NT2/D1 (cell line): Measurements from ENCODE around the gene TNS3.

Source experiments
- DNase-seq: peaks from one replicate; pipeline ENCODE4 v3.0.0-alpha.2; 2011; ENCODE audit warnings: low read depth, low spot score
- H3K27me3 ChIP-seq: 2 replicates; pipeline ENCODE4 v1.6.0; 2011; ENCODE audit warnings: mild to moderate bottlenecking; ENCODE audit not compliant: insufficient read length, insufficient read depth
- H3K36me3 ChIP-seq: 2 replicates; pipeline ENCODE4 v1.6.1; 2011; ENCODE audit warnings: mild to moderate bottlenecking, low read length, mixed read lengths; ENCODE audit not compliant: insufficient read depth, insufficient read length
- H3K4me1 ChIP-seq: 2 replicates; pipeline ENCODE4 v1.5.1; 2011; ENCODE audit not compliant: insufficient read depth, insufficient read length
- H3K4me3 ChIP-seq: 2 replicates; pipeline ENCODE4 v1.5.1; 2011; ENCODE audit warnings: low read depth; ENCODE audit not compliant: insufficient read length
- H3K9ac ChIP-seq: 2 replicates; pipeline ENCODE4 v1.6.0; 2011; ENCODE audit warnings: low read depth; ENCODE audit not compliant: insufficient read length
- H3K9me3 ChIP-seq: 2 replicates; pipeline ENCODE4 v1.5.1; 2011; ENCODE audit warnings: mild to moderate bottlenecking, low read length; ENCODE audit not compliant: insufficient read depth
- SUZ12 ChIP-seq: IDR thresholded peaks from 2 replicates; pipeline ENCODE4 v1.6.1; 2011; ENCODE audit not compliant: insufficient read length, insufficient read depth; ENCODE audit errors: extremely low read depth
- YY1 ChIP-seq: IDR thresholded peaks from 2 replicates; pipeline ENCODE4 v1.6.1; 2011; ENCODE audit not compliant: insufficient read length, insufficient read depth
- ZNF274 ChIP-seq: IDR thresholded peaks from 2 replicates; pipeline ENCODE4 v1.6.1; 2011; ENCODE audit warnings: mild to moderate bottlenecking, low read depth, low read length

Gene TNS3

GRCh38 chr7:47232751-47233412, 349.0 kb downstream of the TNS3 start:
- no peaks in the 10 kb centered on the region for H3K36me3 ChIP-seq
- H3K4me1 ChIP-seq = no peaks in the 10 kb centered on the region
- no peaks in the 10 kb centered on the region for H3K27me3 ChIP-seq
- no peak for DNase-seq
- no peak overlapping the region for H3K4me3 ChIP-seq
- no peak overlapping the region for H3K9ac ChIP-seq
- no peaks in the 10 kb centered on the region for H3K9me3 ChIP-seq
- TF ChIP-seq YY1 = no peak
- no peak for TF ChIP-seq SUZ12
- TF ChIP-seq ZNF274 = no peak

- H3K9me3 ChIP-seq = no peaks in the 10 kb centered on the region
- no peak overlapping the region for H3K9ac ChIP-seq
- no peak for DNase-seq
- no peak overlapping the region for H3K4me3 ChIP-seq
- H3K36me3 ChIP-seq = no peaks in the 10 kb centered on the region
- TF ChIP-seq ZNF274 = no peak
- TF ChIP-seq SUZ12 = no peak
- no peak for TF ChIP-seq YY1
- H3K27me3 ChIP-seq = no peaks in the 10 kb centered on the region
- H3K4me1 ChIP-seq = peaks cover 2% of the 10 kb centered on the region
These were observed 350.3 kb downstream of the TNS3 start for GRCh38 chr7:47231627-47232026.

- H3K9ac ChIP-seq = no peak overlapping the region
- peaks cover 2% of the 10 kb centered on the region for H3K4me1 ChIP-seq
- no peak for TF ChIP-seq SUZ12
- no peak for TF ChIP-seq ZNF274
- TF ChIP-seq YY1 = no peak
- no peaks in the 10 kb centered on the region for H3K9me3 ChIP-seq
- H3K27me3 ChIP-seq = no peaks in the 10 kb centered on the region
- no peak overlapping the region for H3K4me3 ChIP-seq
- no peaks in the 10 kb centered on the region for H3K36me3 ChIP-seq
- DNase-seq = no peak
These were observed 350.9 kb downstream of the TNS3 start for GRCh38 chr7:47231032-47231431.

GRCh38 chr7:47228386-47229014, 353.4 kb downstream of the TNS3 start:
- no peak overlapping the region for H3K4me3 ChIP-seq
- DNase-seq = peak; percentile 57
- TF ChIP-seq ZNF274 = no peak
- no peak for TF ChIP-seq YY1
- no peak for TF ChIP-seq SUZ12
- H3K9ac ChIP-seq = no peak overlapping the region
- no peaks in the 10 kb centered on the region for H3K9me3 ChIP-seq
- H3K4me1 ChIP-seq = peaks cover 2% of the 10 kb centered on the region
- no peaks in the 10 kb centered on the region for H3K27me3 ChIP-seq
- H3K36me3 ChIP-seq = no peaks in the 10 kb centered on the region

GRCh38 chr7:47227762-47228177, 354.1 kb downstream of the TNS3 start:
- DNase-seq = no peak
- TF ChIP-seq SUZ12 (no peak), YY1 (no peak), ZNF274 (no peak)
- Histone ChIP-seq H3K36me3 (no peaks in the 10 kb centered on the region), H3K9ac (no peak overlapping the region), H3K9me3 (no peaks in the 10 kb centered on the region), H3K4me3 (no peak overlapping the region), H3K27me3 (no peaks in the 10 kb centered on the region), H3K4me1 (peaks cover 2% of the 10 kb centered on the region)

- H3K9ac ChIP-seq = no peak overlapping the region
- no peaks in the 10 kb centered on the region for H3K9me3 ChIP-seq
- H3K36me3 ChIP-seq = no peaks in the 10 kb centered on the region
- no peak for DNase-seq
- peaks cover 2% of the 10 kb centered on the region for H3K4me1 ChIP-seq
- H3K27me3 ChIP-seq = no peaks in the 10 kb centered on the region
- H3K4me3 ChIP-seq = no peak overlapping the region
- no peak for TF ChIP-seq SUZ12
- TF ChIP-seq ZNF274 = no peak
- TF ChIP-seq YY1 = no peak
These were observed 355.2 kb downstream of the TNS3 start for GRCh38 chr7:47226696-47227095.

- DNase-seq = no peak
- TF ChIP-seq ZNF274 (no peak), YY1 (no peak), SUZ12 (no peak)
- Histone ChIP-seq H3K4me3 (no peak overlapping the region), H3K27me3 (no peaks in the 10 kb centered on the region), H3K4me1 (peaks cover 2% of the 10 kb centered on the region), H3K9me3 (no peaks in the 10 kb centered on the region), H3K9ac (no peak overlapping the region), H3K36me3 (no peaks in the 10 kb centered on the region)
These were observed 356.4 kb downstream of the TNS3 start for GRCh38 chr7:47225387-47226131.
